ENCODE measurements around the gene FUBP3. TPM values are rescaled to one million over a fixed set of nuclear protein-coding genes. Genes with fewer than 3 reads are reported as not detected.

Gene FUBP3
- polyA plus RNA-seq, 1 of the 3 experiments (the other 2 are of a cell fraction): 55.1 TPM

DNA sequence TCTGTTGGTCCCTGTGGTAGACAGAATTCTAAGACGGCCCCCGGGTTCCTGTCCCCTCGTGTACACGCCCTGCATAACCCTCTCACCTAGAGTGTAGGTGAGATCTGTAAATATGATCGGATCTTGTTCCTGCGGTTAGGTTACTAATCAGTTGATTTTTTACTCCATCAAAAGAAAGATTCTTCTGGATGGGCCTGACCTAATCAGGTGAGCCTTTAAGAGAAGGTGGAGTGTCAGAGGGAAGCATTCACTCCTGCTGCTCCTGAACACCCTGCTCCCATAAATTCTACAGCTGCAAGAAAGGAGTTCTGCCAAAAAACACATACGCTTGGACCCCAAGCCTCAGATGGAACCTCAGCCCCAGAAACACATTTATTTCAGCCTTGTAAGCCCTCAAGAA, 15.6 kb upstream of the FUBP3 start:
- Histone ChIP-seq H3K79me2 (ENCODE audit: insufficient read depth) (no peaks in the 10 kb centered on the region), H3K9ac (no peak overlapping the region), H3K9me3 (no peaks in the 10 kb centered on the region), H3K27ac (ENCODE audit: low read depth in 2 of 2, low read length in 1 of 2) (no peak overlapping the region), H3K4me3 (ENCODE audit: low read depth in 2 of 2, low read length in 1 of 2) (no peak overlapping the region), H3F3A (replicated peaks; ENCODE audit: insufficient read depth) (no peaks in the 10 kb centered on the region), H3K4me2 (no peak overlapping the region), H2AFZ (ENCODE audit: low read depth) (no peak overlapping the region), H3K4me1 (ENCODE audit: control insufficient read depth in 1 of 2, insufficient read depth in 2 of 2, low read depth in 1 of 2, low read length in 1 of 2) (no peaks in the 10 kb centered on the region), H3K27me3 (ENCODE audit: insufficient read depth) (no peaks in the 10 kb centered on the region), H3K9me2 (no peaks in the 10 kb centered on the region), H4K20me1 (ENCODE audit: insufficient read depth) (no peaks in the 10 kb centered on the region), H3K36me3 (replicated peaks in 1 of 2; ENCODE audit: control insufficient read depth in 1 of 2, insufficient read depth in 2 of 2, low read length in 1 of 2) (no peaks in the 10 kb centered on the region)
- ChIA-PET POLR2A (no interaction called here), CTCF (no interaction called here)
- WGBS (ENCODE audit: low lambda C conversion rate): 56% methylated on average over 7 of the region's 7 CpGs
- no peak for DNase-seq
- TF ChIP-seq, protein P1, sequence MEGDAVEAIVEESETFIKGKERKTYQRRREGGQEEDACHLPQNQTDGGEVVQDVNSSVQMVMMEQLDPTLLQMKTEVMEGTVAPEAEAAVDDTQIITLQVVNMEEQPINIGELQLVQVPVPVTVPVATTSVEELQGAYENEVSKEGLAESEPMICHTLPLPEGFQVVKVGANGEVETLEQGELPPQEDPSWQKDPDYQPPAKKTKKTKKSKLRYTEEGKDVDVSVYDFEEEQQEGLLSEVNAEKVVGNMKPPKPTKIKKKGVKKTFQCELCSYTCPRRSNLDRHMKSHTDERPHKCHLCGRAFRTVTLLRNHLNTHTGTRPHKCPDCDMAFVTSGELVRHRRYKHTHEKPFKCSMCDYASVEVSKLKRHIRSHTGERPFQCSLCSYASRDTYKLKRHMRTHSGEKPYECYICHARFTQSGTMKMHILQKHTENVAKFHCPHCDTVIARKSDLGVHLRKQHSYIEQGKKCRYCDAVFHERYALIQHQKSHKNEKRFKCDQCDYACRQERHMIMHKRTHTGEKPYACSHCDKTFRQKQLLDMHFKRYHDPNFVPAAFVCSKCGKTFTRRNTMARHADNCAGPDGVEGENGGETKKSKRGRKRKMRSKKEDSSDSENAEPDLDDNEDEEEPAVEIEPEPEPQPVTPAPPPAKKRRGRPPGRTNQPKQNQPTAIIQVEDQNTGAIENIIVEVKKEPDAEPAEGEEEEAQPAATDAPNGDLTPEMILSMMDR (IDR thresholded peaks at IDR 0.05): no peak
- TF ChIP-seq RCOR1 (IDR thresholded peaks at IDR 0.05; ENCODE audit: low read length) (no peak), JUND (IDR thresholded peaks at IDR 0.05) (no peak), PBX3 (IDR thresholded peaks at IDR 0.05) (no peak)

GRCh38 chr9:130565792-130566191, 13.6 kb upstream of the FUBP3 start:
- WGBS (ENCODE audit: low lambda C conversion rate): 67% methylated on average over 3 of the region's 3 CpGs
- POLR2A ChIA-PET: no interaction called here
- no peaks in the 10 kb centered on the region for H3K9me2 ChIP-seq
- no peaks in the 10 kb centered on the region for H3K4me1 ChIP-seq (ENCODE audit: control insufficient read depth in 1 of 2, insufficient read depth in 2 of 2, low read depth in 1 of 2, low read length in 1 of 2)
- TF ChIP-seq MEF2A (IDR thresholded peaks at IDR 0.05; ENCODE audit: borderline replicate concordance, low read depth) (no peak), RXRA (IDR thresholded peaks at IDR 0.05; ENCODE audit: borderline replicate concordance, low read depth) (no peak), FOSL2 (IDR thresholded peaks at IDR 0.05; ENCODE audit: borderline replicate concordance, low read depth) (no peak), EP300 (IDR thresholded peaks at IDR 0.05; ENCODE audit: borderline replicate concordance in 1 of 2, low read depth in 1 of 2, low read length in 1 of 2) (no peak), EZH2phosphoT487 (IDR thresholded peaks at IDR 0.05; ENCODE audit: borderline replicate concordance, low read depth) (no peak), JUND (IDR thresholded peaks at IDR 0.05) (no peak), TEAD4 (IDR thresholded peaks at IDR 0.05; ENCODE audit: borderline replicate concordance, insufficient read depth) (no peak), TCF12 (IDR thresholded peaks at IDR 0.05) (no peak), PBX3 (IDR thresholded peaks at IDR 0.05) (no peak), RCOR1 (IDR thresholded peaks at IDR 0.05; ENCODE audit: low read length) (no peak), RFX5 (IDR thresholded peaks at IDR 0.05; ENCODE audit: low read length) (no peak), RAD21 (IDR thresholded peaks at IDR 0.05; ENCODE audit: low read length) (no peak), ELF1 (IDR thresholded peaks at IDR 0.05) (no peak), SMC3 (IDR thresholded peaks at IDR 0.05; ENCODE audit: low read depth, low read length) (no peak)
- TF ChIP-seq, protein P2, sequence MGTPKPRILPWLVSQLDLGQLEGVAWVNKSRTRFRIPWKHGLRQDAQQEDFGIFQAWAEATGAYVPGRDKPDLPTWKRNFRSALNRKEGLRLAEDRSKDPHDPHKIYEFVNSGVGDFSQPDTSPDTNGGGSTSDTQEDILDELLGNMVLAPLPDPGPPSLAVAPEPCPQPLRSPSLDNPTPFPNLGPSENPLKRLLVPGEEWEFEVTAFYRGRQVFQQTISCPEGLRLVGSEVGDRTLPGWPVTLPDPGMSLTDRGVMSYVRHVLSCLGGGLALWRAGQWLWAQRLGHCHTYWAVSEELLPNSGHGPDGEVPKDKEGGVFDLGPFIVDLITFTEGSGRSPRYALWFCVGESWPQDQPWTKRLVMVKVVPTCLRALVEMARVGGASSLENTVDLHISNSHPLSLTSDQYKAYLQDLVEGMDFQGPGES (IDR thresholded peaks at IDR 0.05; ENCODE audit: low read depth, low read length): no peak
- no peaks in the 10 kb centered on the region for H3K9me3 ChIP-seq
- H3K4me3 ChIP-seq (ENCODE audit: low read depth in 2 of 2, low read length in 1 of 2): no peak overlapping the region
- no peaks in the 10 kb centered on the region for H4K20me1 ChIP-seq (ENCODE audit: insufficient read depth)
- no peaks in the 10 kb centered on the region for H3K27me3 ChIP-seq (ENCODE audit: insufficient read depth)
- H3K36me3 ChIP-seq (replicated peaks in 1 of 2; ENCODE audit: control insufficient read depth in 1 of 2, insufficient read depth in 2 of 2, low read length in 1 of 2): no peaks in the 10 kb centered on the region
- no peak for DNase-seq
- H3K79me2 ChIP-seq (ENCODE audit: insufficient read depth): no peaks in the 10 kb centered on the region
- H3F3A ChIP-seq (replicated peaks; ENCODE audit: insufficient read depth): no peaks in the 10 kb centered on the region
- no peak overlapping the region for H3K4me2 ChIP-seq
- H2AFZ ChIP-seq (ENCODE audit: low read depth): no peak overlapping the region
- CTCF ChIA-PET: interaction anchor here (1.0 kb wide), 1 partner anchor 117 kb away, joined by 4 read pairs; no protein-coding TSS in a partner anchor
- no peak overlapping the region for H3K9ac ChIP-seq
- no peak overlapping the region for H3K27ac ChIP-seq (ENCODE audit: low read depth in 2 of 2, low read length in 1 of 2)
